Measurements from ENCODE around the gene LCN6. TPM values are rescaled to one million over a fixed set of nuclear protein-coding genes. Genes with fewer than 3 reads are reported as not detected.
"Not testable (repeated sequence)": the region's sequence is repeated elsewhere in the genome, so short reads cannot be mapped to it uniquely, and the experiment has no call there.

The LCN6 gene, protein sequence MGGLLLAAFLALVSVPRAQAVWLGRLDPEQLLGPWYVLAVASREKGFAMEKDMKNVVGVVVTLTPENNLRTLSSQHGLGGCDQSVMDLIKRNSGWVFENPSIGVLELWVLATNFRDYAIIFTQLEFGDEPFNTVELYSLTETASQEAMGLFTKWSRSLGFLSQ
- total RNA-seq: 17.9 TPM

DNA sequence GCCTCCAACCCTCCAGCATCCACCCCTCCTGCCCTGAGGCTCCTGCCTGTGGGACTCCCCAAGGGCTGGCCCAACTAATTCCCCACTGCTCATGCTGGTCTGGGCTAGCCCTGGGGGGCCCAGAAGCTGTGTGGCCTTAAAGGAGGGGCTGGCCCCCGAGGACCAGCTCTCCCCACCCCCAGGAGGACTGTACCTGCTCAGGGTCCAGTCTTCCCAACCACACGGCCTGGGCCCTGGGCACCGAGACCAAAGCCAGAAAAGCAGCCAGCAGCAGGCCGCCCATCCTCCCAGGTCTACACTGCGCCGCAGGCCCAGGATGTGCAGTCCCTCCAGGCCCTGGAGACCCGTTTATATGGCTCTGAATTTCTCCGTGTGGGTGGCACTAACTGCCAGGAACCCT lies at the start of gene LCN6:
TSS of gene LCN6 (minus strand) at position 325 of the 400 bp plus-strand sequence. CDS start at position 283, 42 bp downstream.
- intact Hi-C loops (cut with DNase I): no loop called here
- no peaks in the 10 kb centered on the region for H3K9me3 ChIP-seq

DNA sequence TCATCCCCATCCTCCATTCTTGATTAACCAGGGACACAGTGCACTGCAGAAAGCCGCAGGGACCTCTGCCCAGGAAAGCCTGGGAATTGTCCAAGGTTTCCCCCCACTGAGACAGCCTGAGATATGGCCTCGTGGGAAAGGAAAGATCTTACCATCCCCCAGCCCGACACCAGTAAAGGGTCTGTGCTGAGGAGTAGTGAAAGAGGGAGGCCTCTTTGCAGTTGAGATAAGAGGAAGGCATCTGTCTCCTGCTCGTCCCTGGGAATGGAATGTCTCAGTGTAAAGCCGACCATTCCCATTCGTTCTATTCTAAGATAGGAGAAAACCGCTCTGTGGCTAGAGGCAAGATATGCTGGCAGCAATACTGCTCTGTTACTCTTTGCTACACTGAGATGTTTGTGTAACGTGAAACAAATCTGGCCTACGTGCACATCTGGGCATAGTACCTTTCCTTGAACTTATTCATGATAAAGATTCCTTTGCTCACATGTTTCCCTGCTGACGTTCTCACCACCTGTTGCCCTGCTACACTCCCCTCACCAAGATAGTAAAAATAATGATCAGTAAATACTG lies 48.5 kb upstream of the LCN6 start:
- H3K27ac ChIP-seq, H3K27me3 ChIP-seq: not testable (repeated sequence)
- H3K4me1 ChIP-seq: peaks cover 42% of the 10 kb centered on the region

More for the DNA sequence above, at the start of gene LCN6:
- TF ChIP-seq POLR2A (IDR thresholded peaks at IDR 0.05) (no peak), POLR2AphosphoS5 (IDR thresholded peaks at IDR 0.05; ENCODE audit: insufficient read depth in 1 of 2, low read depth in 1 of 2) (no peak)
- TF ChIP-seq, protein P1, sequence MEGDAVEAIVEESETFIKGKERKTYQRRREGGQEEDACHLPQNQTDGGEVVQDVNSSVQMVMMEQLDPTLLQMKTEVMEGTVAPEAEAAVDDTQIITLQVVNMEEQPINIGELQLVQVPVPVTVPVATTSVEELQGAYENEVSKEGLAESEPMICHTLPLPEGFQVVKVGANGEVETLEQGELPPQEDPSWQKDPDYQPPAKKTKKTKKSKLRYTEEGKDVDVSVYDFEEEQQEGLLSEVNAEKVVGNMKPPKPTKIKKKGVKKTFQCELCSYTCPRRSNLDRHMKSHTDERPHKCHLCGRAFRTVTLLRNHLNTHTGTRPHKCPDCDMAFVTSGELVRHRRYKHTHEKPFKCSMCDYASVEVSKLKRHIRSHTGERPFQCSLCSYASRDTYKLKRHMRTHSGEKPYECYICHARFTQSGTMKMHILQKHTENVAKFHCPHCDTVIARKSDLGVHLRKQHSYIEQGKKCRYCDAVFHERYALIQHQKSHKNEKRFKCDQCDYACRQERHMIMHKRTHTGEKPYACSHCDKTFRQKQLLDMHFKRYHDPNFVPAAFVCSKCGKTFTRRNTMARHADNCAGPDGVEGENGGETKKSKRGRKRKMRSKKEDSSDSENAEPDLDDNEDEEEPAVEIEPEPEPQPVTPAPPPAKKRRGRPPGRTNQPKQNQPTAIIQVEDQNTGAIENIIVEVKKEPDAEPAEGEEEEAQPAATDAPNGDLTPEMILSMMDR (IDR thresholded peaks at IDR 0.05): no peak
- no peaks in the 10 kb centered on the region for H3K36me3 ChIP-seq
- H3K4me3 ChIP-seq: no peak within 1 kb of the TSS
- no peak for DNase-seq (ENCODE audit: extremely low spot score in 2 of 2)
- peaks cover 7% of the 10 kb centered on the region for H3K4me1 ChIP-seq
- H3K27me3 ChIP-seq: no peaks in the 10 kb centered on the region
- H3K27ac ChIP-seq: no peak within 1 kb of the TSS

DNA sequence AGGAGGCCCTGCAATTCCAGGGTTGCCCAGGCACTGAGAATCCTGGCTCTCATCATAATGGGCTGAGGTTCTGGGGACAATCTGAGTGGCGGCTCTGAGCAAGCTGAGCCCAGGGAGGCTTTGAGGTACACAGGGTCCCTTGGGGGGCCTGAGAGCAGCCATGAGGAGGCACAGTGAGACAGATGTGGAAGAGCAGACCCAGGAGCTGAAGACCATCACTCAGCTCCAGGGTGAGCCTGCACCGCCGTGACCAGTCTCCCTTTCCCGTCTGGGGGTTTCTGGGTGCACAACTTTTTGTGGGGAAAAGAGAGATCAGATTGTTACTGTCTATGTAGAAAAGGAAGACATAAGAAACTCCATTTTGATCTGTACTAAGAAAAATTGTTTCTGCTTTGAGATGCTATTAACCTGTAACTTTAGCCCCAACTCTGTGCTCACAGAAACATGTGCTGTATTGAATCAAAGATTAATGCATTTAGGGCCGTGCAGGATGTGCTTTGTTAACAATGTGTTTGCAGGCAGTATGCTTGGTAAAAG lies 48.0 kb upstream of the LCN6 start, which contains the start of gene CCDC183:
TSS of gene CCDC183 (plus strand) at position 101 of the 537 bp plus-strand sequence. CDS start at position 161, 60 bp downstream.
- TF ChIP-seq, protein P1 (IDR thresholded peaks at IDR 0.05): no peak
- TF ChIP-seq POLR2AphosphoS5 (IDR thresholded peaks at IDR 0.05; ENCODE audit: insufficient read depth in 1 of 2, low read depth in 1 of 2) (no peak), POLR2A (IDR thresholded peaks at IDR 0.05) (no peak)
- peaks cover 45% of the 10 kb centered on the region for H3K4me1 ChIP-seq
- no peak within 1 kb of the TSS for H3K4me3 ChIP-seq
- H3K36me3 ChIP-seq: no peaks in the 10 kb centered on the region
- no peak for DNase-seq (ENCODE audit: extremely low spot score in 2 of 2)
- H3K27ac ChIP-seq: no peak within 1 kb of the TSS
- no peaks in the 10 kb centered on the region for H3K9me3 ChIP-seq
- H3K27me3 ChIP-seq: no peaks in the 10 kb centered on the region
- intact Hi-C loops (cut with DNase I): no loop called here

More for the DNA sequence above, 48.5 kb upstream of the LCN6 start:
- intact Hi-C loops (cut with DNase I); DNase-seq (ENCODE audit: extremely low spot score in 2 of 2); H3K9me3 ChIP-seq; H3K4me3 ChIP-seq; H3K36me3 ChIP-seq: not testable (repeated sequence)

DNA sequence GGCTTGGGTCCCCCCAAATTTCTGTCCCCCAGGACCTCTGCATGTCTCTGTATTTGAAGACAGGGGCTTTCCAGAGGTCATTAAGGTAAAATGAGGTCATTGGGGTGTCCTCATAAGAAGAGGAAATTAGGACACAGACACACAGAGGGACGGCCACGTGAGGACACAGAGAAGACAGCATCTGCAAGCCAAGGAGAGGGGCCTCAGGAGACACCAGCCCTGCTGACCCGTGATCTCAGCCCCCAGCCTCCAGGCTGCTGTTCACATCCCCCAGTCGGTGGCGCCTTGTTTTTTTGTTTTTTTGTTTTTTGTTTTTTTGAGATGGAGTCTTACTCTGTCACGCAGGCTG lies 46.6 kb upstream of the LCN6 start:
- H3K4me3 ChIP-seq: no peak overlapping the region
- TF ChIP-seq POLR2A (IDR thresholded peaks at IDR 0.05): no peak
- no peaks in the 10 kb centered on the region for H3K36me3 ChIP-seq
- no peak overlapping the region for H3K27ac ChIP-seq
- H3K4me1 ChIP-seq: peaks cover 39% of the 10 kb centered on the region
- intact Hi-C loops (cut with DNase I): no loop called here
- DNase-seq (ENCODE audit: extremely low spot score in 2 of 2): no peak
- H3K27me3 ChIP-seq: no peaks in the 10 kb centered on the region
- H3K9me3 ChIP-seq: no peaks in the 10 kb centered on the region

DNA sequence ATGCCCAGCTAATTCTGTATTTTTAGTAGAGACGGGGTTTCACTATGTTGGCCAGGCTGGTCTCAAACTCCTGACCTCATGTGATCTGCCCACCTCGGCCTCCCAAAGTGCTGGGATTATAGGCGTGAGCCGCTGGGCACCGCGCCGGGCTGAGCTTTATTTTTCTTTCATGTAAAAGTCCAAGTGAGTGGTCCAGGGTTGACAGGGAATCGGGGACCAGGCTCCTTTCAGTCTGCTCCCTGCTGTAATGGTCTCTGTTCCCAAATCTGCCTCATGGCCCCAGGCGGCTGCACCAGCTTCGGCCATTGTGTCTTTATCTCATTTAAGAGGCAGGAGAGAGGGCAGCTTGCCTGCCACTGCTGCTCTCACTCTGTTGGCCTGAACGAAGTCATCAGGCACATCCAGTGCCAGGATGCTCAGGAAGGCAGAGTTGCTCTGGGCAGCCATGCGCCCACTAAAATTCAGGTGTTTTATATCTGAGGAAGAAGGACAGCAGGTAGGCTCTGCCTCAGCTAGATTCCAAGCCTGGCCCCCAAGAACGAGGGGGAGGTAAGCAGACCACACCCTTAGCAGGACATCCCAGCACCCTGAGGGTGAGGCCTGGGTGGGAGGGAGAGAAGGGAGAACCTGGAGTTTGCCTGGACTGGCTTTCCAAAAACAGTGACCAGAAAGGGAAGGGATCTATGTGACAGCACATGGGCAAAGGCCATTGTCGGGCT lies 46.1 kb upstream of the LCN6 start:
- no peak overlapping the region for H3K4me3 ChIP-seq
- no peak overlapping the region for H3K27ac ChIP-seq
- H3K27me3 ChIP-seq: no peaks in the 10 kb centered on the region
- no peaks in the 10 kb centered on the region for H3K9me3 ChIP-seq
- H3K36me3 ChIP-seq: no peaks in the 10 kb centered on the region
- intact Hi-C loops (cut with DNase I): no loop called here
- no peak for DNase-seq (ENCODE audit: extremely low spot score in 2 of 2)
- peaks cover 35% of the 10 kb centered on the region for H3K4me1 ChIP-seq
- TF ChIP-seq POLR2AphosphoS5 (IDR thresholded peaks at IDR 0.05; ENCODE audit: insufficient read depth in 1 of 2, low read depth in 1 of 2): no peak
- no peak for TF ChIP-seq POLR2A (IDR thresholded peaks at IDR 0.05)
- TF ChIP-seq, protein P1 (IDR thresholded peaks at IDR 0.05): no peak
